NCI-H1930 (cell line): Measurements from ENCODE around the gene RHOBTB1.
A peak's percentile ranks its signal among the peaks of the same experiment; 100 is the strongest.
"Not testable (repeated sequence)": the region's sequence is repeated elsewhere in the genome, so short reads cannot be mapped to it uniquely, and the experiment has no call there.

Source experiments
- DNase-seq, 2 experiments: peaks; one replicate each; lab custom pipeline; 2025; lab: John Stamatoyannopoulos, UW

The RHOBTB1 gene, protein sequence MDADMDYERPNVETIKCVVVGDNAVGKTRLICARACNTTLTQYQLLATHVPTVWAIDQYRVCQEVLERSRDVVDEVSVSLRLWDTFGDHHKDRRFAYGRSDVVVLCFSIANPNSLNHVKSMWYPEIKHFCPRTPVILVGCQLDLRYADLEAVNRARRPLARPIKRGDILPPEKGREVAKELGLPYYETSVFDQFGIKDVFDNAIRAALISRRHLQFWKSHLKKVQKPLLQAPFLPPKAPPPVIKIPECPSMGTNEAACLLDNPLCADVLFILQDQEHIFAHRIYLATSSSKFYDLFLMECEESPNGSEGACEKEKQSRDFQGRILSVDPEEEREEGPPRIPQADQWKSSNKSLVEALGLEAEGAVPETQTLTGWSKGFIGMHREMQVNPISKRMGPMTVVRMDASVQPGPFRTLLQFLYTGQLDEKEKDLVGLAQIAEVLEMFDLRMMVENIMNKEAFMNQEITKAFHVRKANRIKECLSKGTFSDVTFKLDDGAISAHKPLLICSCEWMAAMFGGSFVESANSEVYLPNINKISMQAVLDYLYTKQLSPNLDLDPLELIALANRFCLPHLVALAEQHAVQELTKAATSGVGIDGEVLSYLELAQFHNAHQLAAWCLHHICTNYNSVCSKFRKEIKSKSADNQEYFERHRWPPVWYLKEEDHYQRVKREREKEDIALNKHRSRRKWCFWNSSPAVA

GRCh38 chr10:60944058-60944909 is at the start of gene RHOBTB1:
TSS of gene RHOBTB1 (minus strand) at chr10:60944185. CDS start at chr10:60911542, 32,643 bp downstream.
- DNase-seq: peak in 1 of 2 experiments; percentile 16

GRCh38 chr10:60992636-60993035 is 48.7 kb upstream of the RHOBTB1 start:
- DNase-seq: no peak

GRCh38 chr10:60990663-60991062 is 46.7 kb upstream of the RHOBTB1 start:
- no peak for DNase-seq

- no peak for DNase-seq
Observed at GRCh38 chr10:60989400-60989876, 45.5 kb upstream of the RHOBTB1 start.

- DNase-seq: no peak
Observed at GRCh38 chr10:60986791-60987190, 42.8 kb upstream of the RHOBTB1 start.

DNA sequence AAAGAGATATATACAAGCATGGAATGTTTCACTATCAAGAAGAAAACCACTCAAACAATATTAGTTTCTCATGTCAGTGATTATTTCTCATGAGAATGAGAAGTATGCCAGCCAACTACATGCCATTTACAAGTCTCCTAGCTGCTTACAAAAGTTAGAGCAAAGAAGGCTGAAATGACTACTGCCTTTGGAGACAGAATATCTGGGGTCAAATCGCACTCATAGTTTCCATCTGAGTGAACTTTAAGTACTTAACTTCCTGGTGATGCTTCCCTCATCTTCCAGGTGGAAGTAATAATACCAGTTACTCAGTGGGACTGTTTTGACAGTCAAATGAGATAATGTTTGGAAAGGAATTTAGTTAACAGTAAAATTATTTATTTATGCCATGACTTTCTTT is 42.0 kb upstream of the RHOBTB1 start:
- DNase-seq: no peak

DNA sequence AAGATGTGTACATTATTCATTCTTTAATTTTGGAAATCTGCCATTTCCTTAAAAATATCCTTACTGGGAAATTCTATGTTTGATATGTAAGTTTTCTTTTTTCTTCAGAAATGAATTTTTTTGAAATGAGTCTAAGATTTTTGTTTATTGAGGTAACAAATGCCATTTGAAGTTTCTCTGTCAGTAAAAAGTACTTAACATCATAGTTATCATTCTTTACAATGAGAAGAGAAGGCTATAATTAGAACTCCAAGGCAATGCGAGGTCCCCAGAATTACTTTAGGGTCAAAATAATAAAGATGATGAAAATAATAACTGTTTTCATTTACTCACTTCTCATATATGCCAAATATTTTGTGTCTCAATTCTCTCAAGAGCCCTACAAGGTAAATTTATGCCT is 37.0 kb upstream of the RHOBTB1 start:
- DNase-seq: no peak

DNA sequence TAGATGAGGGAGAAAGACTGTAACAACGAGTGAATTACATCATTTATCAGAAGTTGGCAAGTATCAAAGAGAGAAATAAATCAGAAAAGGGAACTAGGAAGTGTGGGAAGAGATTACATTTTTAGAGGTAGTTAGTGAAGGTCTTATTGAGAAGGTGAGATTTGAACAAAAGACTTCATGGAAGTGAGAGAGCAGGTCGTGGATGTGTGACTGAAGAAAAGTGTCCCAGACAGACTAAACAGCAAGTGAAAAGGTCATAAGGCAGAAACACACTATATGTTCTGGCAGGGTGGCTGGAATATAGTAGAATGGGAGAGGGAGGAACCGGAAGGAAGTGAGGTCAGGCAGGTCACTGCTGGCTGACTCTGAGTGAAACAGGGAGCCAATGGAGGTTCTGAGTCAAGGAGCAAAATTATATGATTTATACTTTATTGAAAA is 35.7 kb upstream of the RHOBTB1 start:
- DNase-seq: no peak

- DNase-seq: no peak
Observed at GRCh38 chr10:60978287-60979115, 34.5 kb upstream of the RHOBTB1 start.

DNA sequence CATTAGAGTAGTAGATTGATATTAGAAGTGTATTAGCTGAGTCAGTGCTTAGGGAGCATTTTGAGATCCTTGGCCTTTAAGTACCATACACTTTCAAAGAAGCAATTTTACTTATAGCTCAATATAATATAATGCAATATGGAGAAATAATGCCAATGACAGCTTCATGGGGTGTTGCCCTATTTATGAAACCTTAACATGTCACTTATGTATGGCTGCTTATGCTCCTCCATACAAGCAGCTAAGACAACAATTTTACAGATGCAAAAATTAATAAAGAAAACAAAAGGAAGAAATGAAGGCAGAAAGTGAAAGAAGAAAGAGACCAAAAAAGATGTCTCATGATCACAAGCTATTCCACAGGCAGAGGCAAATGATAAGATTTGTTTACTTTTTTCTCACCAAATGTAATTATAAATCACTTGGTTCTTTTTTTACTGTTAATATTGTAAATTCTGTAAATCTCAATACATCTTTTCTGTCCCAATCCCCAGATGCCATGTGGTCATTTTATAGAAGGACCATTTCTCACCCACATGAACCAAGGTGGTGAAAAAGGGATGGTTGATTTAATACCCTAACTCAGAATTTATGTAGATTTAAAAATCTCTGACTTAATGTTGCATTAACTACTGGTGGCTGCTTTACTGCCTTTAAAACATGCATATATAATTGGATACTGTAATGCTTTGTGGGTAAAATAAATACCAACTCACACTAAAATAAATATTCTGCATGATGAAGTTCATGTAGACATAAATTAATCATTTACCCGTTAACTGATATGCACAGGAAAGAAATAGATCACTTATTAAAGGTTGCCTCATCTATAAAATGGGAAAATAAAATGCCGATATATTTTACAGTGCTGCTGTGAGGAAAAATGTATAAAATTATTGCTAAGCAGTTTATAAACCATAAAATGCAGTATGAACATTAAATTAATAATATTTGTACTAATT is 33.5 kb upstream of the RHOBTB1 start:
- DNase-seq: no peak

GRCh38 chr10:60976687-60977086 is 32.7 kb upstream of the RHOBTB1 start:
- no peak for DNase-seq

DNA sequence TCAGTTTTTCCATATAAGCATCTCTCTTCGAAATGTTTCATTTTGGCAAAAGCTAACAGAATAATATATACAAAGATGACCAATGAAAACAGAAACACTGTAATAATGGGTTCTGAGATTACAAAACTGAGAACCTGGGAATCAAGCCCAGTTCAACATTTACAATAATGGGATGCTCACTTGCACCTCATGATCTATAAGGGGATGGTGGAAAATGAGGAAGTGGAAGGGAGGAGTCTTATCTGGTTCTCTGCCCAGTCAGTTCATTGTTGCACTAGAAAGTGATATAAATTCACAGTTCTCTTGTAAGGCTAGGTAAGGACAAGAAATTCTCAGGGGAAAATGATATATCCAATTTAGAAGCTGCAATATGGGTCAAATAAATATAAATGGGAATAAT is 31.7 kb upstream of the RHOBTB1 start:
- DNase-seq: no peak

DNA sequence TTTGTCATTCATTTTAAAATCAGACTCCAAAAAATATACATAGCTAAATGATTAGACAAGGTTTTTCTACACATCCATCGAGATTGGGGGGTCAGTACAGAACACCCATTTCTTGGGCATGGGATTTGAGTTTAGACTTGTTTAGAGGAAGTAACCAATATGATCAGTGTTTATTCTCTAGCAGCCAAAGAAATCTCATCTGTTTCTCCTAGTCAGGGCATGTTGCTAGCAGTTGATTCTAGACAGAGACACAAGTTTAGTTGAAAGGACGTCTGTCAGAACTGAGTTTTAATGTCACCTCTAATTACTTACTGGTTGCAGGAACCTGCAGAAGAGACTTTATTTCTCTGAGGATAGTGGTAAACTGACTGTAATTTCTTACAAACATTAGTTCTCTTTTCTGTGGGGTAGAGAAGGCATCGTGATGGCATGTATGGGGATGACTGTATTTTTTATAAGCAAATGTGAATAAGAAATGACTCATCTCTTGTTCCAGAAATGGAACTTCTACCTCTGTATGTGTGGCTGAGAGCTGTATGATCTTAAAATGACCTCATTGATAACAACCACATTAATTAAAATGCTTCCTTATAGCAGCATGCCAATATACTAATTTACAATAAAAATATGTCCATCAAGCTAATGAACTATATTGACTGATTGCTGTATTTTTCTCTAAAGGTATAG is 30.6 kb upstream of the RHOBTB1 start:
- no peak for DNase-seq

DNA sequence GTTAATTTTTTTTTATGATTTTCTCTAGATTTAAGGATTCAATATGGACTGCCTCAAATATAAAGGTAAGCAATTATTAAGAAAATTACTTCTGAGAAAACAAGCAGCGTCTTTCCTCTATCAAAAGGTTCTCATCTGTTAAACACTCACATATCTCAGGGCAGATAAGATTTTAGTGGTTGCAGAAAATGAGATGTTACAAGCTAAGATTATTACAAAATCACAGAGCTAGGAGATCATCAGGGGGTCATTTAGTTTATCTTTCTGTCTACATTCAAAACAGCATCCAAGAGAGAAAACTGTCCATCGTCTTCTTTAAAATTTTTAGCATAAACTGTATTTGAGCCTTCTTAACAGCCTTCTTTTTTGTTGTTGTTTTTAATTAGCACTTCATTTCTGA is 29.1 kb upstream of the RHOBTB1 start:
- DNase-seq: no peak

DNA sequence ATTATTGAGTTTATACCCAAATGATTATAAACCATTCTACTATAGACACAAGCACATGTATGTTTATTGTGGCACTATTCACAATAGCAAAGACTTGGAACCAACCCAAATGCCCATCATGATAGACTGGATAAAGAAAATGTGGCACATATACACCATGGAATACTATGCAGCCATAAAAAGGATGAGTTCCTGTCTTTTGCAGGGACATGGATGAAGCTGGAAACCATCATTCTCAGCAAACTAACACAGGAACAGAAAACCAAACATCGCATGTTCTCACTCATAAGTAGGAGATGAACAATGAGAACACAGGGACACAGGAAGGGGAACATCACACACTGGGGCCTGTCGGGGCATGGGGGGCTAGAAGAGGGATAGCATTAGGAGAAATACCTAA is 28.2 kb upstream of the RHOBTB1 start:
- not testable (repeated sequence) for DNase-seq

DNA sequence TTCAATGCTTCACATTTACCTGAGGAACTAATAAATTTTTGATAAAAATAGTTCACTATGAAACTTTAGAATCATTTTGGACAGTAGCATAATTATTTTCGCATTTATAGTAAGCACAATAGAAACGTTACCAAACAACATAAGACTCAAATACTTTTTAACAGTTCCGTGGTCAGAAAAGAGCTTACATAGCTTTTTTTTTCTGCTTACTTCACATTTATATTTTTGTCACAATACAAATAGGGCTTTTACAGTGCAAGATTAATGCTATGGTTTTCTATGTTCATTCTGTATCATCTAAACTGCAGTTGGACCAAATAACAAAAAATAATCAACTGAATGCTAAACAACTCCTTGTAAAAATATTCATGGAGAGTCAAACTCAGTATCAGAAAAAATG is 26.5 kb upstream of the RHOBTB1 start:
- DNase-seq: no peak

GRCh38 chr10:60968504-60968903 is 24.5 kb upstream of the RHOBTB1 start:
- DNase-seq: no peak

- DNase-seq: no peak
Observed at GRCh38 chr10:60967854-60968484, 24.0 kb upstream of the RHOBTB1 start.

DNA sequence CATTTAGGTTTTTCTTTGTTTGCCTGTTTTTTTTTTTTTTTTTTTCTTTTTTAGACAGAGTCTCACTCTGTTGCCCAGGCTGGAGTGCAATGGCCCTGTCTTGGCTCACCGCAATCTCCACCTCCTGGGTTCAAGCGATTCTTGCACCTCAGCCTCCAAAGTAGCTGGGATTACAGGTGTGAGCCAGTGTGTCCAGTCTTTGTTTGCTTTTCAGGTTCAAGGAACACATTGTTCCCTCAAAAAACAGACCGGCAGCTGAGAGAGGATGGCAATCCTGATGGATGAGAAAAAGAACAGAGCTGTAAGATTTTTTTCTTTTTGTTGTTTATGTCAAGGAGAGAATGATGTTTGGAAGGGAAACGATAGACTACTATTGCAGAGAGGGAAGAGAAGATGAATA is 23.3 kb upstream of the RHOBTB1 start:
- DNase-seq: no peak
